Nephron progenitor cell (in vitro differentiated cells): ENCODE results near the gene TRPV5.

Experiments
- DNase-seq: peaks from one replicate; pipeline ENCODE4 v3.0.0; 2021
- H3K27ac Mint-ChIP-seq: 2 replicates; pipeline ENCODE4 v1.8.0; 2021; ENCODE audit warnings: mild to moderate bottlenecking, moderate library complexity, mixed read lengths
- H3K27me3 Mint-ChIP-seq: 2 replicates; pipeline ENCODE4 v1.8.0; 2021; ENCODE audit warnings: mild to moderate bottlenecking, low read depth, mixed read lengths; ENCODE audit not compliant: poor library complexity
- H3K36me3 Mint-ChIP-seq: 2 replicates; pipeline ENCODE4 v1.8.0; 2021; ENCODE audit warnings: low read depth, mixed read lengths
- H3K4me1 Mint-ChIP-seq: 2 replicates; pipeline ENCODE4 v1.8.0; 2021; ENCODE audit warnings: mixed read lengths
- H3K4me3 Mint-ChIP-seq: 2 replicates; pipeline ENCODE4 v1.8.0; 2021; ENCODE audit warnings: mild to moderate bottlenecking, moderate library complexity, mixed read lengths
- H3K9me3 Mint-ChIP-seq: 2 replicates; pipeline ENCODE4 v1.8.0; 2021; ENCODE audit warnings: mild to moderate bottlenecking, moderate library complexity, mixed read lengths
- CTCF ChIP-seq: fragments of 200-600 bp; sonication (generic); IDR thresholded peaks from 2 replicates; pipeline ENCODE4 v1.5.0; 2021; ENCODE audit warnings: antibody characterized with exemption

The TRPV5 gene

GRCh38 chr7:142876991-142877910 lies 56.3 kb downstream of the TRPV5 start:
- DNase-seq = no peak
- H3K9me3 Mint-ChIP-seq = no peaks in the 10 kb centered on the region
- H3K27me3 Mint-ChIP-seq = peaks cover 30% of the 10 kb centered on the region
- peaks cover 12% of the 10 kb centered on the region for H3K4me1 Mint-ChIP-seq
- H3K36me3 Mint-ChIP-seq = peaks cover 47% of the 10 kb centered on the region
- TF ChIP-seq CTCF = no peak
- no peak overlapping the region for H3K27ac Mint-ChIP-seq
- no peak overlapping the region for H3K4me3 Mint-ChIP-seq

GRCh38 chr7:142876236-142876960 lies 57.1 kb downstream of the TRPV5 start:
- Mint-ChIP-seq H3K27ac (peak overlapping the region; percentile 48), H3K9me3 (no peaks in the 10 kb centered on the region)

GRCh38 chr7:142875456-142875855 lies 58.1 kb downstream of the TRPV5 start:
- Mint-ChIP-seq H3K27me3 (peaks cover 25% of the 10 kb centered on the region), H3K27ac (no peak overlapping the region)

More at GRCh38 chr7:142876236-142876960, 57.1 kb downstream of the TRPV5 start:
- TF ChIP-seq CTCF = no peak
- peaks cover 25% of the 10 kb centered on the region for H3K27me3 Mint-ChIP-seq
- H3K36me3 Mint-ChIP-seq = peaks cover 56% of the 10 kb centered on the region
- H3K4me1 Mint-ChIP-seq = peaks cover 4% of the 10 kb centered on the region
- no peak for DNase-seq
- H3K4me3 Mint-ChIP-seq = no peak overlapping the region

GRCh38 chr7:142874837-142875236 lies 58.7 kb downstream of the TRPV5 start:
- H3K27ac Mint-ChIP-seq = no peak overlapping the region
- H3K36me3 Mint-ChIP-seq = peaks cover 67% of the 10 kb centered on the region
- no peak for DNase-seq
- TF ChIP-seq CTCF = no peak
- no peaks in the 10 kb centered on the region for H3K4me1 Mint-ChIP-seq
- no peaks in the 10 kb centered on the region for H3K9me3 Mint-ChIP-seq
- H3K27me3 Mint-ChIP-seq = peaks cover 20% of the 10 kb centered on the region
- no peak overlapping the region for H3K4me3 Mint-ChIP-seq

More at GRCh38 chr7:142875456-142875855, 58.1 kb downstream of the TRPV5 start:
- H3K9me3 Mint-ChIP-seq = no peaks in the 10 kb centered on the region
- TF ChIP-seq CTCF = no peak
- no peaks in the 10 kb centered on the region for H3K4me1 Mint-ChIP-seq
- no peak overlapping the region for H3K4me3 Mint-ChIP-seq
- DNase-seq = no peak
- peaks cover 64% of the 10 kb centered on the region for H3K36me3 Mint-ChIP-seq

- DNase-seq = no peak
- Mint-ChIP-seq H3K27me3 (peaks cover 17% of the 10 kb centered on the region), H3K4me1 (no peaks in the 10 kb centered on the region), H3K4me3 (no peak overlapping the region), H3K9me3 (no peaks in the 10 kb centered on the region), H3K27ac (no peak overlapping the region), H3K36me3 (peaks cover 70% of the 10 kb centered on the region)
- no peak for TF ChIP-seq CTCF
Observed at GRCh38 chr7:142874409-142874808, 59.1 kb downstream of the TRPV5 start.
